OCI-LY1 (cell line): ENCODE results near the gene ATP8A1.

Source experiments
- H2AFZ ChIP-seq: fragments of 200-600 bp; sonication (generic), shearing (Covaris generic); 2 replicates; pipeline ENCODE4 v1.6.0; 2014; ENCODE audit warnings: antibody characterized with exemption, mild to moderate bottlenecking, low read length
- H3F3A ChIP-seq: fragments of 200-600 bp; sonication (generic), shearing (Covaris generic); 2 replicates; pipeline ENCODE4 v1.6.0; 2014; ENCODE audit warnings: mild to moderate bottlenecking, antibody characterized with exemption, low read length, moderate library complexity; ENCODE audit not compliant: insufficient read depth
- H3K27ac ChIP-seq: fragments of 200-600 bp; sonication (generic); 2 replicates; pipeline ENCODE4 v1.5.1; 2014; ENCODE audit warnings: low read length, mixed run types, mild to moderate bottlenecking, low read depth; ENCODE audit not compliant: poor library complexity, severe bottlenecking
- H3K27me3 ChIP-seq: fragments of 200-600 bp; sonication (generic); 2 replicates; pipeline ENCODE4 v1.6.0; 2014; ENCODE audit warnings: antibody characterized with exemption, mild to moderate bottlenecking, low read length, moderate library complexity; ENCODE audit not compliant: insufficient read depth
- H3K36me3 ChIP-seq: fragments of 200-600 bp; sonication (generic); 2 replicates; pipeline ENCODE4 v1.6.1; 2014; ENCODE audit warnings: mild to moderate bottlenecking, antibody characterized with exemption, low read length, moderate library complexity, mixed read lengths; ENCODE audit not compliant: insufficient read depth
- H3K4me1 ChIP-seq: fragments of 200-600 bp; sonication (generic); 2 replicates; pipeline ENCODE4 v1.5.1; 2014; ENCODE audit warnings: mild to moderate bottlenecking, low read length, moderate library complexity; ENCODE audit not compliant: insufficient read depth, severe bottlenecking
- H3K4me2 ChIP-seq: fragments of 200-600 bp; sonication (generic), shearing (Covaris generic); 2 replicates; pipeline ENCODE4 v1.6.1; 2014; ENCODE audit warnings: low read length
- H3K4me3 ChIP-seq: fragments of 200-600 bp; sonication (generic); 2 replicates; pipeline ENCODE4 v1.5.1; 2014; ENCODE audit warnings: low read length, low read depth, mild to moderate bottlenecking, mixed read lengths; ENCODE audit not compliant: poor library complexity, severe bottlenecking
- H3K79me2 ChIP-seq: fragments of 200-600 bp; shearing (Covaris generic); 2 replicates; pipeline ENCODE4 v1.6.1; 2016; ENCODE audit warnings: mixed run types, low read length, mixed read lengths; ENCODE audit not compliant: insufficient read depth
- H3K9ac ChIP-seq: fragments of 200-600 bp; sonication (generic), shearing (Covaris generic); 2 replicates; pipeline ENCODE4 v1.6.1; 2014; ENCODE audit warnings: mild to moderate bottlenecking, low read length, mixed read lengths
- H3K9me2 ChIP-seq: fragments of 200-600 bp; sonication (generic), shearing (Covaris generic); 2 replicates; pipeline ENCODE4 v1.6.1; 2014; ENCODE audit warnings: low read depth, mild to moderate bottlenecking, low read length, mixed read lengths
- H3K9me3 ChIP-seq: fragments of 200-600 bp; shearing (Covaris generic); 2 replicates; pipeline ENCODE4 v1.6.1; 2014; ENCODE audit warnings: low read length, mixed read lengths
- H4K20me1 ChIP-seq: fragments of 200-600 bp; sonication (generic), shearing (Covaris generic); 2 replicates; pipeline ENCODE4 v1.6.0; 2016; ENCODE audit warnings: mild to moderate bottlenecking, low read length; ENCODE audit not compliant: insufficient read depth
- CTCF ChIP-seq: fragments of 200-600 bp; sonication (generic), shearing (Covaris generic); IDR thresholded peaks from 2 replicates; pipeline ENCODE4 v1.5.1; 2017; ENCODE audit warnings: mild to moderate bottlenecking, antibody characterized with exemption, low read length, moderate library complexity, mixed read lengths
- EZH2 ChIP-seq: fragments of 200-600 bp; sonication (generic), shearing (Covaris generic); IDR thresholded peaks from 2 replicates; pipeline ENCODE4 v1.8.0; 2017; ENCODE audit warnings: borderline replicate concordance, mixed run types, mild to moderate bottlenecking, antibody characterized with exemption, low read length, moderate library complexity, mixed read lengths

ATP8A1 gene

GRCh38 chr4:42594888-42595287, 62.0 kb downstream of the ATP8A1 start:
- H3K27me3 ChIP-seq, result no peaks in the 10 kb centered on the region
- no peak overlapping the region for H3K9ac ChIP-seq
- H3K9me3 ChIP-seq, result no peaks in the 10 kb centered on the region
- H3K36me3 ChIP-seq, result no peaks in the 10 kb centered on the region
- no peak overlapping the region for H3K4me2 ChIP-seq
- no peak overlapping the region for H2AFZ ChIP-seq
- no peak overlapping the region for H3K27ac ChIP-seq
- H3K79me2 ChIP-seq, result no peaks in the 10 kb centered on the region
- H3F3A ChIP-seq, result no peaks in the 10 kb centered on the region
- H3K4me1 ChIP-seq, result peaks cover 4% of the 10 kb centered on the region
- TF ChIP-seq EZH2 (no peak), CTCF (no peak)
- no peaks in the 10 kb centered on the region for H4K20me1 ChIP-seq
- H3K4me3 ChIP-seq, result no peak overlapping the region
- no peaks in the 10 kb centered on the region for H3K9me2 ChIP-seq

GRCh38 chr4:42588909-42589308, 68.0 kb downstream of the ATP8A1 start:
- Histone ChIP-seq H3K9me2 (no peaks in the 10 kb centered on the region), H3K4me3 (no peak overlapping the region), H3K4me2 (no peak overlapping the region), H3F3A (no peaks in the 10 kb centered on the region), H3K36me3 (peaks cover 14% of the 10 kb centered on the region; the same call in 1 of the 2 replicates), H3K27ac (no peak overlapping the region), H3K9me3 (no peaks in the 10 kb centered on the region), H3K27me3 (no peaks in the 10 kb centered on the region), H3K79me2 (no peaks in the 10 kb centered on the region), H4K20me1 (no peaks in the 10 kb centered on the region), H2AFZ (no peak overlapping the region), H3K9ac (no peak overlapping the region), H3K4me1 (peaks cover 12% of the 10 kb centered on the region)
- TF ChIP-seq EZH2 (no peak), CTCF (no peak)

DNA sequence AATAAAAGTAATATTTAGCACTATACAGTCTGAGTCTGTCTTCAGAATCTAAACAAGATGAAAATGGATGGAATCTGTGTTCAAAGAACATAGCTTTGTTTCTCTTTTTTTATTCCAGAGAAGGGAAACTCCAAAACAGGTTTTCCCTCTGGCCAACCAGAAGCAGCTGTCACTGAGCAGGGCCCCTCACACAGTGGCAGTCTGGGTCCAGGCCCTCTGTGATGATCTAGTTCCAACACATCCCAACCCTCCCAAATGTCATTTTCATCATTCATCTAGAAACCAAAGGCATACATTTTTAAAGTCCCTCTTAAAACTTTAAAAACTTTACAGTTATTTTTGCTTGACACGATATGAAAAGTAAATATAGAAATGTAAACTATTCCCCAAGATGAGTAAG, 70.1 kb downstream of the ATP8A1 start:
- no peak for TF ChIP-seq CTCF
- no peak for TF ChIP-seq EZH2
- no peak overlapping the region for H3K27ac ChIP-seq
- H3K4me1 ChIP-seq, result peaks cover 12% of the 10 kb centered on the region
- H3K9me3 ChIP-seq, result no peaks in the 10 kb centered on the region
- H2AFZ ChIP-seq, result no peak overlapping the region
- no peak overlapping the region for H3K9ac ChIP-seq
- H3F3A ChIP-seq, result no peaks in the 10 kb centered on the region
- H3K9me2 ChIP-seq, result no peaks in the 10 kb centered on the region
- H3K79me2 ChIP-seq, result no peaks in the 10 kb centered on the region
- H4K20me1 ChIP-seq, result no peaks in the 10 kb centered on the region
- no peak overlapping the region for H3K4me2 ChIP-seq
- peaks cover 21% of the 10 kb centered on the region; the same call in 1 of the 2 replicates for H3K36me3 ChIP-seq
- H3K4me3 ChIP-seq, result no peak overlapping the region
- no peaks in the 10 kb centered on the region for H3K27me3 ChIP-seq
